GM21619 (cell line): ENCODE data around the gene CLN6.

ENCODE experiments used
- ATAC-seq: cut with Tn5 transposase; IDR thresholded peaks from one replicate; pipeline ENCODE4 v1.9.1; 2021; ENCODE audit not compliant: unreplicated experiment

CLN6 gene

DNA sequence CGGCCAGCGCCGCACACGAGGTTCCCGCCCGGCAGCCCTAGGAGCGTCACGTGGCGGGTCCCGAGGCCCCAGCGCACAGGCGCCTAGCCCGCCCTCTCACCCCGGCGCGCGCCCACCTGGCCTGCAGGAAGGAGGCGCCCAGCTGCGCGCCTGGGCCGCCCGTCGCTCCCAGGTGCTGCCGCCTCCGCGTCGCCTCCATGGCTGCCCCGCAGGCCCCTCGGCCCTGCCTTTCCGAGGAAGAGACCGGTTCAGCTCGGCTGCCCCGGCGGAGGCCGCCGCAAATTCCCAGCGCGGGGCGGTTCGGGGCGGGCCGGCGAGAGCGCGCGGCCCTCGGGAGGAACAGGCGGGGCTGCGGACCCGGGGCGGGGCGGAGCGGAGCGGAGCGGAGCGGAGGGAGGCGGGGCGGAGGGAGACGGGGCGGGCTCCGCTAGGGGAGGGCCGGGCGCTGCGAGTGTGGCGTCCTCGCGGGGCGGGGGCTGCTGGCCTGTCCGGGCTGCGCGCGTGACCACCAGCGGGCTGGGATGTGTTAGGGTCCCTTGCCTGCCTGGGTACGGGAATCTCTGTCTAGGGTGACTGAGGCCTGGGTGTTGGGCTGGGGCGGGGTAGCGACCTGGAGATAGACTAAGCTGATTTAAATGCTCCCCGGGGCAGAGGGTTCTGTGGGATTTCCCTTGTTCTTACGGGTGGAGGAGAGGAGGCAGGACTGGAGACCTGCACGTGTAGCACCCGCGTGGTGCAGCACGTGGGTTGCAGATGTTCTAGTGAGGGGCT lies at the start of gene CLN6:
Gene CLN6, minus strand, starts transcription at position 343 of the 771 bp plus-strand sequence. Its CDS starts 144 bp downstream, at position 199.
- ATAC-seq = peak; percentile 60

DNA sequence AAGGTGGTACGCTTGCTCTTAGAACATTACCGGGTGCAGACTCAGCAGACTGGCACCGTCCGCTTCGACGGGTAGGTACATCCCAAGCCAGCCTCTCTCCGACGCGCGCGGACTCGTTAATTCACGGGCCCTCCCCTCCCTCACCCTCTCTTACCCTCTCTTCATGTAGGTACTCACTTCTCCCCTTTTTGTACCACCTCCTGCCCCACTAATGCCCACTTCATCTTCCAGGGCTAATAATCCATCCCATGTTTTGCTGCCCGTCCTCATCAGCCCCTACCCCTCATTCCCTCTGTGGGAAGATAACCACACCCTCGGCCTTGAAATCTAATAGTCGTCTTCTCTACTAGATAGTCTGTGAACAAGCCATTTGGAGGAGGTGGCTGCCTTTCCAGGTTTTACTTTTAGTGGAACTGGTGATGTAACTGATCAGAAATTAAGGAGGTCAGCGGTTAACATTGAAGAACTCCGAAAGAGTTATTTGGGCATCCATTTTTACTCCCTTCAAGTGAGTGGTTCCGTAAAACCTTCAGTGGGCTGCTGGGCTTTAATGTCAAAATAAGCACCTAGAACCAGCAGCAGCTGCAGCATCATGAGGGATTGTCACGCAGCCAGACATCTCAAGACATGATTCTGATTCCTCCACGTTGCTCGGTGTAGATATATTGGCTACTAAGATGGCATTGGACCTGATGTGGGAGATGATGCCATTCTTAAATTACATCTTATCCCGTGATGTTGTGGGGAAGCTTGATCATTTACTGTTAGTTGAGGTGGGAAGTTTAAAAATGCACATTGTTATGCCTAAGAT lies 49.3 kb upstream of the CLN6 start:
- ATAC-seq = no peak

DNA sequence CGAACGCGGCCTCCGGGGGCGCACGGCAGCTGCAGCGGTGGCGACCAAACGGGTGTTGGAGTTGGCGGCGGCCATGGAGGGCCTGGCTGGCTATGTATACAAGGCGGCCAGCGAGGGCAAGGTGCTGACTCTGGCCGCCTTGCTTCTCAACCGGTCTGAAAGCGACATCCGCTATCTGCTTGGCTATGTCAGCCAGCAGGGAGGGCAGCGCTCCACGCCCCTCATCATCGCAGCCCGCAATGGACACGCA lies 48.7 kb upstream of the CLN6 start:
- no peak for ATAC-seq

DNA sequence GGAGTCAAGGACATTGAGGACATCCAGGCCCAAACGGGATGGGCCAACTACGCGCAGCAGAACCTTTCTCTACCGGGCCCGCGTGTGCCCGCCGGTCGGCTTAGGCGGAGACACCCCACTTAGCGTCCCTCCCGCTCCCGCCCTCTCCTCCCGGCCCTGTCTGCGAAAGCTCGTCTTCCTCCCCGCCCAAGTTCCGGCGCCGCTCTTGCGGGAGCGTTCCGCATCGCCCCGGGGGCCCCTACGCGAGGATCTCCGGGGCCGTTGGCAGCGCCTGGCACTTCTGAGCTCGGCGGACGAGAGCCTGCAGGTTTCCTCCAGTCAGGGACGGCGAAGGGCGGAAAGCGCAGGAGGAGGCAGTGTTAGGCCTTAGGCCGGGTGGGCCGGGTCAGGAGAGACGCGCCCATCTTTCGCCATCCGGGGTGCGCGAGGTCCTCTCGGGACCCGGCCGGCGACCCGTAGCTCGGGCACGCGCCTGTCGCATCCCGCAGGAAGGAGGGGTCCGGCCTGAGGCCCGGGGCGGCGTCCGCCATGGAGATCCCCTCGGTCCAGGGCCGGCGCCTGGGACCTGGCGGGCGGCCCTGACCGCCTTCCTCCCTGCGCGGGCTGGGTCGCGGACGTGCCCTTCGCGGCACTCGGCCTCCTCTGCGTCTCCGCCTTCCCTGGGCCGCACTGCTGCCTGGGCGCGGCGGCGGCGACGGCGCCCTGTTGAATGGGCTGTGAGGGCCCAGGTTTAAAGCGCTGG lies 48.2 kb upstream of the CLN6 start, which contains the start of gene FEM1B:
Gene FEM1B, plus strand, starts transcription at position 143 of the 742 bp plus-strand sequence. CDS start 673 bp downstream, outside the sequence.
- ATAC-seq = peak; percentile 79

DNA sequence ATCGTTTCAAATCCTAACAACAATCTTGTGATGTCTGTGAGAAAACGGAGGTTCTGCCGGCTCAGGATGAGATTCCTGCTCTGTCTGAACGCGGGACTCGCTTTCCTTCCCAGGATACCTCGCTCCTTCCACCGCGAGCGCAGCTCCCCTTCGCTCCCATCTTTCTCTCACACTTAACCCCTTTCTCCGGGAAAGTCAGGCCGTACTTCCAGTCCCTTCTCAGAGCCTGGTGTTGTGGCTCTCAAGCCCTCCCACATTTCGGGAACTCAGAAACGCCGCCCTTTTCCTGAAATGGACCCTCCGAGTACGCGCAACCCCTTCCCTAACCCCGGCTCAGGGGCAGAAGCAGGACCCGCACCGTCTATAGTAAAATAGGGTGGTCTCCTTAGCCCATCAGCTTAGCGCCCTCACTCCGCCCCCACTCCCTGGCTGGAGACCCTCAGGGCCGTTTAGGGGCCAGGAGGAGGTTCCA lies 47.6 kb upstream of the CLN6 start:
- ATAC-seq = no peak

DNA sequence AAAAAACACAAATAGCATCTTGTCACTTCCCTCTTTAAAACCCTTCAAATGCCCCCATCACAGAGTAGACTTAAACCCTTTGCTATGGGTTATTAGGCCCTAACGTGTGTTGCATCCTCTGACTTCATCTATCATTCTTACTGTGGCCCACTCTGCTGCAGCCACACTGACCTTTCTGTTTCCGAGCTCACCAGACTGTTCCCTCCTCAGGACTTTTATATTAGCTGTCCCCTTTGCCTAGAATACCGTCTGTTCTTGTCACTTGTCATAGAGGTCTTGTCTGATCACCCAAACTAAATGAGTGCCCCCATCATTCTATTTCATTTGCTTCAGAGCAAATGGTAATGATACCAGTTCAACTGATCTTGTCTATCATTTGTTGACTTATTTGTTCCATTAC lies 47.1 kb upstream of the CLN6 start:
- no peak for ATAC-seq

DNA sequence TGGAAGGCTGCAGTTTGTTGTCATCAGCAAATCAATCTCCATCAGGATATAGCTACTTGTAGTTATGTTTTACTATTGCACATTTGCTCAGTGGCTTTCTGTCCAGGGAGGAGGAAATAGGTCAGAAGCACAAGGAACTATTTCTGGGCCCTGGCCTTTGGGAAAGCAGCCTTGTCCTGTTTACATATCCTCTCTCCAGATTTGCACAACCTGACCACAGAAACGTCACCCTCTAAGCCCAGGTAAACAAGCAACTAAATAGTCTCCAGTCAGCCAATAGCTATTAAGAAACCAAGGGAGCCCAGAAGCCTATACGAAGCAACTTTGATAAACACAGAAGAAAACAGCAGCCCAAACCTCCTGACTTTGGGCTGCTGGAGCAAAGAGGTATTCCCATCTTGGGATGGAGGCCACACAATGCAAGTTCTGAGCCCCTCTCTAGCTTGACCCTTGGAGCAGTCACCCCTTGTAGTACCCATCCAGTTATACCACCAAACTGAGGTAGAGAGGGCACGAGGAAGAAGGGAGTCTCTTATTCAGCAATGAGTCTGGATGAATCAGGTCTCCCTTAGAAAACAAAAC lies 45.7 kb upstream of the CLN6 start:
- no peak for ATAC-seq

DNA sequence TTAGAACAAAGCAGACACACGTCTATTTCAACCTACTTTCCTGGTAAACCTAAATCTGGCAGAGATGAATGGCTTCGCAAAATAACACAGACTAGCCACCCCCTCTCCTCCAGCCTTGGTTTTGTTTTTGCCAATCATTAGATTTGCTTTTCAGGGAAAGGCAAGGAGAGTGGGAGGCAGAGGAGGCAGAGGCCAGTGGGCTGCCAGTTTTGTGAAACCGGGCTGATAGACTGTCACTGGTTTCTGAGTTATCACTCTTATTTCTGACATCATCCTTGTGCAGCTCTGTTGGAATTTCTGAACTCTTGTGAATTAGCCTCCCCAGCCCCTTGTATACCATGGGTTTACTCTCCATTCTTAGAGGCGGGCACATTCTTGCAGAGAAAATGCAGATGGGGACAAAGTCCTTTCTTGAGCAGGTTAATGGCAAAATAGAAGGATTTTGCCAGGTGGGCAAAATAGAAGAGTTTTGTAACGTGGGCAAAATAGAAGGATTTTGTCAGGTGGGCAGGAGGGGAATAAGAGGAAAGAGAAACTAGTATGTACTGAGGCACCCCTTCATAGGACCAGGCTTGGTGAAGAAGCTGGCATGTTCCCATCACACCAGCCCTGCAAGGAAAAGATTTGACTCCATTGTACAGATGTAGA lies 44.8 kb upstream of the CLN6 start:
- no peak for ATAC-seq

DNA sequence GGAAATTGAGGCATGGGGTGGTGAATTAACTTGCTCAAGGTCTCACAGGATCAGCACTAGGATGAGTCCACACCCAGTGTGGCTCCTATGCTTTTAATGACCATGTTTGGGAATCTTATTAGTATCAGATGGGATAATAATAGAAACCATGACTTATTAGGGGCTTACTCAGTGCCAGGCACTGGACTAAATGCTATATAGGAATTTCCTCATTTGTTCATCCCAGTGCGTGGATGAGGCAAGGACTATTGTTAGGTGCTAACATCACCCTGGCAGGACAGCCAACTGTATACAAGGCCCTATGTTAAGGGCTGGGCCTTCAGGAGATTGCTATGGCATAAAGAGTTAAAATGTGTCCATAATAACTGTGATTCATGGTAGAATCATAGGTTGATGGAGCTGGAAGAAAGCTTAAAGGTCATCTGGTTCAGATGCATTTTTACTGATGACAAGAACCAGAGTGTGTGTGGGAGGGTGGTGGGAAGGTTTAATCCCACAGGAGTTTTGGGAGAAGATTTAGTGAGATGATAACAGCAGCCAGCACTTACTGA lies 43.3 kb upstream of the CLN6 start:
- no peak for ATAC-seq

DNA sequence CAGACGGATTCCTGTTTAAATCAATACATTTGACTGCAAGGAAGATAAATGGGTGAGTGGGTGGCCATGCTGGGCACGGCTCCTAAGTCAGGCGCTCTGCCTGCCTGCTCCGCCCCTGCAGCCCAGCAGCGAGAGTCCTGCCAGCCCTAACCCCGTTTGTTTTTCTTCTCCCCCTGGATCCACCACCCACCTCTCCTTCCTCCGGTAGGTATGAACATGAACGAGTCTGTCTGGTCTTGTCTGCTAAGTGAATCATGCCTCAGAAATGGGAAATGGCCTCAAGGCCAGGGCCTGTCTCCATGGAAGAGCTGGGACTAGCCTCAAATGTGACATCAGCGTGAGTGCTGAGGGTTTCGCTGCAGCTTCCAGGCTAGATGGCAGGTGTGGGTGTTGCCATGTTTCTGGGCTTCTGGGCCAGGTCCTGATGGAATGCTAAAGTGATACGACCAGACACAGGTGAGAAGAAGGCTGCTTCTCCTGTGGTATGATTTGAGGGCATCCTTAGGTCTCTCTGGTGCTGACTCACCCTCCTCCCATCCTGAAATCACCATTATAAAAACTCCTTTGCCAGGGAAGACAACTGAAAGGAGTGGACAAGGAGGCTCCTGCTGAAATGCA lies 42.4 kb upstream of the CLN6 start:
- no peak for ATAC-seq

DNA sequence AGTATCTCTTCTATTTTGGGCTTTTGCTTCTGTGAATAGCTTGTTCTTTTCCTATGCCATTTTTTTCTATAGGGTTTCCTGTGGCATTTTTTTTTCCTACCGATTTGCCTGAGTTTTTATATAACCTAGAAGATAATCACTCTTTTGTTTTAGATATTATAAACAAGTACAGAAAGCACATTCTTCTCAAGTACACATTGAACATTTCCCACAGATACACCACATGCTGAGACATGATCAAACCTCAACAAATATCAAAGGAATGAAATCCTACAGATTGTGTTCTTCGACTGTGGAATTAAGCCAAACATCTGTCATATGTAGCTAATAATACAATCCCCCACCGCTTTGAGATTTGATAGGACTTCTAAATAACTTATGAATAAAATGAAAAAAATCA lies 38.9 kb upstream of the CLN6 start:
- ATAC-seq = no peak

DNA sequence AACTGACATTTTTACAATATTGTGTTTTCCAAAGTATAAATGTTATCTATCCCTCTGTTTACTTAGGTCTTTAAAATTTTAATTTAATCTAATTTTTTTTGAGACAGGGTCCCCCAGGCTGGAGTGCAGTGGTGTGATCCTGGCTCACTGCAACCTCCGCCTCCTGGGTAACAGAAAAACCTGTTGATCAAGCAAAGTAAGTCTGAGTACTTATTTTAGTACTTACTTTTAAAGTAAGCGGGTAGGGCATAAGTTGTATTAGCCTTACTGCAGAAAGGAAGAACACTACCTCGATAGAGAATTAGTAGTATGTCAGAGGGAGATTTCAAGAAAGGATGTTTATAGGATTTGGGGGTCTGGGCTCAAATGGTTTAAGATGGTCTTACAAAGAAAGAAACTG lies 36.1 kb upstream of the CLN6 start:
- ATAC-seq = no peak

DNA sequence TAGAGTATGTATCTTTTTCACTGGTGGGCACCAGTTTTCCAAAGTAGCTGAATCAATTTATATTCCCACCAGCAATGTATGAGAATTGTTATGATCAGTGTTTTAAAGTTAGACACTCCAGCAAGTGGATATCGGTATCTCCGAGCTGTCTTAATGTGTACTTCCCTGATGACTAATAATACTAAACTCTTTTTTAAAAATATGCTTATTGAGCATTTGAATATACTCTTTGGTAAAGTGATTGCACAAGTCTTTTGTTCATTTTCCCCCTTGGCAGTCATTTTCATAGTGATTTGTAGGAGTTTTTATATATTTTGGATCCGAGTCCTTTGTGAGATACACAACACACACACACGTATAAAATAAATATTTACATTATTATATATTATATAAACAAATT lies 35.6 kb upstream of the CLN6 start:
- no peak for ATAC-seq

DNA sequence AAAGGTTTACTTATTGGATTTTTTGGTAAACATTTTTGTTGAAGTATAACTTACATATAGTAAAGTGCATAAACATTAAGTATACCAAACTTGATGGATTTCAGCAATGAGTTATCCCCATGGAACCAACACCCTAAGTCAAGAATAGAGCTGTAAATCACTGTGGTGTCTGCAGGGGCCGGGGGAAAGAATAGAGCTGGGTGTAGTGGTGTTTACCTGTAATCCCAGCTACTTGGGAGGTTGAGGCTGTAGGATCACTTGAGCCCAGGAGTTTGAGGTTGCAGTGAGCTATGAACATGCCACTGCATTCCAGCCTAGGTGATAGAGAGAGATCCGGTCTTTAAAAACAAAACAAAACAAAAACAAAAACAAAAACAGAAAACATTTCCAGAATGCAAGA lies 34.8 kb upstream of the CLN6 start:
- ATAC-seq = no peak

DNA sequence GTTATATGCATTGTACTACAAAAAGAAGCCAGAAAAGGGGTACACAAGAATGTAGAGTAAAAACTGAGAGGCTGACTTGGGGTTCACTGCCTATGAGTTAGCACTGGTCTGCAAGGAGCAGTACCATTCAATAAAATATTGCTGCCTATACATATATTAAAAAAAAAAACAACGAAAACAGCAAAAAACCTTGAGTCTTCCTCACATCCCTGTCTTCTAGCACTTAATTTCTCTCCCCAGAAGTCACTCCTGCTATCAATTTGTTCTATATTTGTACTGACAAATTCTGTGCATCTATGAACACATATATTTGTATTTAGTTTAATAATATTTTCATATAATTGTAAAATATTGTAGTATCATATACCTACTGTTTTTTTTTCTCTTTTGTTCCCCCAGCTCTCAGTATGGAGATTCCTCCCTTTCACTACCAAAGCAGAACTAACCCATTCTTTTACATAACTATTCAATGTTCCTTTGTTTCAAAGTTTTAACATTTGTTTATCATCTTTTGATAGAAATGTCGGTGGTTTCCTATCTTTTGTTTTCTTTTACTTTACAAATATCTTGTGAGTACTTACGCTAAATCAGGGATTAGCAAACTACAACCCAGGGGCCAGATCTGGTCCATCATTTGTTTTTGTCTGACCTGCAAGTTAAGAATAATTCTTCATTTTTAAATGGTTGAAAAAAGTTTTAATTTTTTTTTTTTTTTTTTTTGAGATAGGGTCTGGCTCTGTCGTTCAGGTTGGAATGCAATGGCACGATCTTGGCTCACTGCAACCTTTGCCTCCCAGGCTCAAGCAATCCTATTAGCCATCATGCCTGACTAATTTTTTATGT lies 33.2 kb upstream of the CLN6 start:
- ATAC-seq = no peak

DNA sequence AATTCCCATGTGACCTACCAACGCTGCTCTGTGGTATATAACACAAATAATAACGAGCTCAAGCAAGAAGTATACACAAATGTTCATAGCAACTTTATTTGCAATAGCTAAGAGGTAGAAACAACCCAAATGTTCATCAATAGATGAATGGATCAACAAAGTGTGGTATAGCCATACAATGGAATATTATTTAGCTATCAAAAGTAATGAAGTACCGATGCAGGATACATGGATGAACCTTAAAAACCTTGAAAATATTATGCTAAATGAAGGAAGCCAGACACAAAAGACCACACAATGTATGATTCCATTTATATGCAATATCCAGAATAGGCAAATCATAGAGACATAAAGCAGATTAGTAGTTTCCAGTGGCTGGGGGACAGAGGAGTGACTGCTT lies 32.5 kb upstream of the CLN6 start:
- ATAC-seq = no peak

DNA sequence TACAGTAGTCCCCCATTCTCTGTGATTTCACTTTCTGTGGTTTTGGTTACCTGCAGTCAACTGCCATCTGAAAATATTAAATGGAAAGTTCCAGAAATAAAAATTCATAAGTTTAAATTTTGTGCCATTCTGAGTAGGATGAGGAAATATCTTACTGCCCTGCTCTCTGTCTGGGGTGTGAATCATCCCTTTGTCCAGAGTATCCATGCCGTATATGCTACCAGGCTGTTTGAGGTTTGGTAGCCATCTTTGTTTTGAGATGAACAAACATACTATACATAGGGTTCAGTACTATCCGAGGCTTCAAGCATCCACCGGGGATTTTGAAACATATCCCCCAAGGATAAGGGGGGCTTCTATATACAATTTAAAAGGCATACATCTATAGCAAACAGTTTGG lies 31.7 kb upstream of the CLN6 start:
- ATAC-seq = no peak

DNA sequence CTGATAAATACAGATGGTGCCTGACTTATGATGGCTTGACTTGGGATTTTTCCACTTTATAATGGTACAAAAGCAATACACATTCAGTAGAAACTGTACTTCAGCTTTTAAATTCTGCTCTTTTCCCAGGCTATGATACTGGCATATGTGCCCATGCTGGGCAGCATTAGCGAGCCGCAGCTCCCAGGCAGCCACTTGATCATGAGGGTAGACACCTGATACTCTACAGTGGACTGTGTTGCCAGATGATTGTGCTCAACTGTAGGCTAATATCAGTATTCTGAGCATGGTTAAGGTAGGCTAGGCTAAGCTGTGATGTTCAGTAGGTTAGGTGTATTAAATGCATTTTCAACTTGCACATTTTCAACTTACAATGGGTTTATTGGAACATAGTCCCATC lies 30.4 kb upstream of the CLN6 start:
- ATAC-seq = no peak

DNA sequence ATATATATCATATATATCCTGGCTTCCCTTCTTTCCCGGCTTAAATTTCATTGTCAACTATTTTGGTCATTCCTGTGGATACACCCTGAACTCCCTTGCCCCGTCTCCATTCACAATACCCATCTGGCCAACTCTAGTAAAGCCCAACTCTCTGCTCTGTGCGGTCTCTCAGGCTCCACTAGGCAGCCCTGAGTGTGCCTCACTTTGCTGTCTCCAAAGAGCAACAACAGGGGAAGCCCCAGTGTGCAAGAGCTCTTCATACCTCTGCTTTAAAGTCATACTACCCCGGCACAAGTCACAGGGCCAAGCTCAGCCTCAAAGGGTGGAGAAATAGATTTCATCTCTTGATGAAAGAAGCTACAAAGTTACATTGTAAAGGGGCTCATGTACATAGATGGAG lies 29.2 kb upstream of the CLN6 start:
- no peak for ATAC-seq
